ENCODE measurements around the gene TBX15.

Gene TBX15

DNA sequence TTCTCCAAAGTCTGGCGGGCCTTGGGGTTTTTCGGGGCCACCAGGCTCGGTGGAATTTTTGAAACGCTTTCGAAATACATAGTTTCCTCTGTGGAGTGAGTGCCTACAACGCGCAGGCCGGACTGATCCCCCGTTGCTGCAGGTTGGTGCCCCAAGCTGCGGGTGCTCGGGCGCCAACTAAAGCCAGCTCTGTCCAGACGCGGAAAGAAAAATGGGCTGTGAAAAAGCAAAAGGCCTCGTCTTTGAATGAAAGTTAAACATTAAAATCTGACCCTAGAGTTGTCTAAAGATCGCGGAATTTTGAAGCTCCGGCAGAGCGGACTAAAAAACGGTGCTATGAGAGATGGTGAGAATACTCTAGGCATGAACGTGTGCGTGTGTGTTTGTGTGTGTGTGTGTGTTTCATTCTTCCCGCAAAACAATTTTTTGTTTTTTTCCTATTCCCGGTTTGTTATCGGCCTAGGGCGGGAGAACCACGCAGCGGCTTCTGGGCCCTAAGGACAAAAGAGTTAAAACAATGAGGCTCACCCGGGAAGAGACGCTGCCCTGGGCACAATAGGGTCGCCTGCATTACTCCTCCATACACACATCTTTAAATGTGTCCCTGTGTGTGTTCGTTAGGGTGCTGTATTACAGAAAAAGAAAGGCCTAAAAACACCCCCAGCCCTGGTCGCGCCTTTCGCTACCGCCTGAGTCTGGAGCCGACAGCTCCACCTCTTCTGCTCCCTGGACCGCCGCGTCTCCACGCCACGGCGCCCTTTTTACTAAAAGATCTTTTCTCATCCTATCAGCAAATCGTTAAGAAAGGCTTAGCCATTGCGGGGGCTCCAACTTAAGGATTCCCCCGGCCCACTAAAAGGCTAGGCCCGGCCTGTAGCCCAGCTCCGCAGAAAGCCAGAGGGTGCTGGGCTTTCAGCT, 3.2 kb downstream of the TBX15 start:
- no peak for DNase-seq

- peak; percentile 37 to 68 (median 57) for DNase-seq
Measured at GRCh38 chr1:118984086-118984721, 3.9 kb downstream of the TBX15 start.

DNA sequence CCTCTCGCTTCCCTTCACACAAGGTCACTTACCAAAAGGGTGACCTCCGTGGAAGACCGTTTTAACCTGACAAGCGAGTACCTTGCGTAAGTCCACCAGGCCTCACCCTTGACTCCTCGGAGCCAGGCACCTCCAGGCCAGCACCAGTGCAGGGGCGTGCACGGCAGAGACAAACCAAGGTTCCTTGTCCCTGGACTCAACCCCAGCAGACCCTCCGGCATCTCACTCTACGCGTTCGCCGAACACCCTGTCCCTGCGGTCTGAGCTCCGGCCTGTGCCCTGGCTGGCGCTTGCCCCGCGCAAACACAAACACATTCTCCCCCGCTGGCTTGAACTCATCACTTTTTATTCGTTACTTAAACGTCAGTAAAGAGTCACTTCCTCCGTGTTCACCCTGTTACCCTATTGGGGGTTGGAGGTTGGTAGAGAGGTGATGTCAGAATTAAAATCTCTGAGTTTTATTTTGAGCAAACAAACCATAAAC, 4.5 kb downstream of the TBX15 start:
- DNase-seq, result no peak

DNA sequence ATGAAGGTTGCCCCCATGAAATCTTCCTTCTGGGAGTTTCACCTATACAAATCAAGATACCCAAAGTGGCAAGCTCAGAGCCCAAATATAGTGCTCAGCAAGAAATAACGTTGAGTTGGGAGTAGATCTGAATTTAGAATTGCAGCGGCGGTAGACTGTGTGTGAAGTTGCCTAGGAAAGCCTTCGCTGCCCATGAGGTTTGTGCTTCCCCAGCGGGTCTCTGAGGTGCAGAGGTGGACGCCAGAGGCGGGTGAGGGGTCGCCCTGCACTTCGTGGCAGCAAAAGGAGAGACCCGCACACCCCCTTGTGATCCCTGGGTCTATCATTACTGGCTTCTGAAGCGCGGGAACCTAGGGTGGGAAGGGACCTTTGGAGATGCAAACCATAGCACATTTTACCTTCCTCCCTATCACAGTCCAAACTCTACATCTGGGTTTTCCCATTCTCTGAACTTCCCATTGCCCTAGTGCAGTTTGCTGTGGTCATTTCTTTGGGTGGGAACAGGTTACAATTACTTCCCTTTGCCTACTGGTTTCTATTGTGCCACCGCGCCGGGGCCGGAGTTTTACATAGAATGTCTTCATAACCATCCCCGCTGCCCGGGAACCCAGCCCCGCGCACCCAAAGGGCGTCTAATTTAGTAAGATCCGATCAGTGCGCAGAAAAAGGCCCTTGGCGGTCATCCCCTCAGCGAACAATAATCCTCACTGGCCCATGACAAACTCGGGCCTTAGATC, 5.2 kb downstream of the TBX15 start:
- DNase-seq, result no peak

DNA sequence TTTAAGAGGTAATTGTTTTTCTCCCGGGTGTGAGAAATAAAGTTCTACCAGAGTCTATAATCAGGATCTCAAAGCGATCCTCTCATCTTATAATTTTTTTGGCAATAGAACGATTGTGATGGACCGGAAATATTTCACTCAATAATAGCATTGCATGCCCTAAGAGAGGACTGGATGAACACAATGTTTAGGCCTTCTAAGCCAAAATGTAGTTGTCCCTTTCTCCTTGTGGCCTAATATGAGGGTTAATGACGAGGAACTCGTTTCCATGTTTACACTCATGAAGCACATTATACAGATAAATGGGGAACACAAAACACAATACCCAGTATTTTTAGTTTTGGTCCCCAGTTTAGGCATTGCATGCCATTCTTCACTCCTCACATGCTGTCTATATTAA, 5.9 kb downstream of the TBX15 start:
- no peak for DNase-seq

DNA sequence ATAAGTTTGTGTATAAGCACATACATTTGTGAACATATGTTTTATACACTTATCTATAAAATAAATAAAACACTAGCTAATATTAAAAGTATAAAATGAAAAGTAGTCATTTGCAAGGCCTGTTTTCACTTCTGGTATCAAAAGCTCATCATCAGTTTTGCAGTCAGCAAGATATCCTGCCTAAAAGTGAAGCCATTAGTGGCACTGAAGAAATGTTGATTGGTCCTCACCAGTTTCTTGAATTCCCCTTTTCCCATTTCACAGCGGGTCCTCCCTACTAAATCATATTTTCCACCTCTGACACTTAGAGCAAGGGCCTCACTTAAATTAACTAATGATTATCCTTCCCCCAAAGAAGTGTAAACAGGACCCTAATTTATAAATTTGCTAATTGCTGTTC, 6.7 kb downstream of the TBX15 start:
- no peak for DNase-seq

DNA sequence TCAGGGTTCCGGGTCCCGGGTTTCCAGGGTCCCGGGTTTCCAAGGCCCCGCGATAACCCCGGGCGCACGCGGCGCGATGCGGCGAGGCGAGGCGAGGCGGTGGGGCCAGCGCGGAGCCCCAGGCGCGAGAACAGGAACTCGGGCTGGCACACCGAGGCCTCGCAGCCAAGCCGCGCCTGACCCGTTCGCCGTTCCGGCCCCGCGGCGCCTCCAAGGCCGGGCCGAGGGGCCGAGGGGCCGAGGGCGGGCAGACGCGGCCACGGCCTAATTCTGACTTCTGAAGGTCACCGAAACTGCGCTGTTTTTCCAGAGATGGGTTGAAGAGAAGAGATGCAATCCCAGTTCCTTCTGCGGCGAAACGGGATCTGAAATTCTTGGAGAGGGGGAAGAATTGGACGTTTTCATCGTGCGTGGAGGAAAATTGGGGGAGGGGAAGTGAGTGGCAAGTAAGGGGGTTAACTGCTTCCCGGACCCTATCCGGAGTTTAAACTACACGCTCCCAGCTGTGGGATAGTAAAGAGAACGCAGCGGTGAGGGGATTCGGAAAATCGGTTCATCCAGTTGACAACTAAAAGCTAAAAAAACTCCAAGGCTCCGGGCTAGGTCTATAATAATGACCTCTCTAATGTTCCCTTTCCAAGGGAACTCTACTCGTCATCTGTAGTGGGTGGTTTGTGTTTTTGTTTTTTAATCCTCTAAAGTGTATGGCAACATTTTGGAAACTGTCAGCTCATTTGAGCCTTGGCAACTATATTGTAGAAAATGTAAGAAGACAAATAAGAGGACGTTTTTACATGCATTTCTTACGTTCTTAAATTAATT, 8.2 kb downstream of the TBX15 start:
- peak in 1 of 3 donors; percentile 43 for DNase-seq

DNA sequence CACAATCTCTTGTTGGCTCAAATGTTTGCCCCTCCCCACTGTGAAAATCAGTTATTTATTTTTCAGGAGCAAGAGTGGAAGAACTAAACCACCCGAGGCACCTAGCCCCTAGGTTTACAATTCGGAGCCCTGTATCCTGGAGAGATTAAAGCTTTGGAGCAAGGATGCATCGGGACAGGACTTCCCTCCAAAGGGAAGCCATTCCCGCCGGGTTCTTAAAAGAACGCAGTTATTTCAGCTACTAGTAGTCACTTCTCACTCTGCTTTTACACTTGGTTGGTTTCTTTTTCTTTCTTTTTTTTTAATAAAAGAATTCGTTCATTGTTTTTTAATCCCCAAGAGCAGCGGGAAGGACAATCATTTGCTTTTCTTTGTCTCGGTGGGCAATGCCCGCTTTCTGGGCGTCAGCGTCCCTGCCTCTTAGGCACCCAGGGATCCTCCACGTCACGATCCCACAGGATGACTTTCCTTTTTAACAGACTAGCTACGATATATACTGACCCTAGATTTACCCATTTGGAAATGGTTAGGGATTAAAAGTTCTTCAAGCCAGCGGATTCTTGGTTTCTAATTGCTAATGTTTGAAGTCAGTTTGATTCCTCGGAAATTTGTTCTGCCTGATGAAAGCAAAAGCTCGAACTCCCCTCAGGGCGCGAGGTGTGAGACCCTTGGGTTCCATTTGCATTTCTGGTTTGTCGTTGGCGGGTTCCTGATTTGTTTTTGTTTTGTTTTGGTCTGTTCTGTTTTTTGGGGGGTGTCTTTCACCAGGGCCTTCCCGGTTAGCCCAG, 9.0 kb downstream of the TBX15 start:
- no peak for DNase-seq

DNA sequence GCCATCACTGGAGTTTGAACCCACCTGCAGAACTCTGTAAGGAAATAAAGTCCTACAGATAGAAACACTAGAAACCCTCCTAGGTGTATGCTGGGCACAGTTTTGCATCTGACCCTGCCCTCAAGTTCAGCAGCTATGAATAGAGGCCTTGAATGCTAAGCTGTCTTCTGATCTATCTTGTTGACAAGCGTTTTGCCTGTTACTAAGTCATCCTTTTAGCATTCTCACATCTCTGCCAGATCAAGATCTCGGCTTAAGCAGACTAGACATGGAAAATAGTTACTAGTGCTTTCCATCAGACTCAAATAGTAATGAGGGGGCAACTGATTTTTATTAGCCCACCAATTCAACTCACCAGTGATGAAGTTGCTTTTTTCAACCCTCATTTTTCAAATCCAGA, 10.5 kb downstream of the TBX15 start:
- no peak for DNase-seq

DNA sequence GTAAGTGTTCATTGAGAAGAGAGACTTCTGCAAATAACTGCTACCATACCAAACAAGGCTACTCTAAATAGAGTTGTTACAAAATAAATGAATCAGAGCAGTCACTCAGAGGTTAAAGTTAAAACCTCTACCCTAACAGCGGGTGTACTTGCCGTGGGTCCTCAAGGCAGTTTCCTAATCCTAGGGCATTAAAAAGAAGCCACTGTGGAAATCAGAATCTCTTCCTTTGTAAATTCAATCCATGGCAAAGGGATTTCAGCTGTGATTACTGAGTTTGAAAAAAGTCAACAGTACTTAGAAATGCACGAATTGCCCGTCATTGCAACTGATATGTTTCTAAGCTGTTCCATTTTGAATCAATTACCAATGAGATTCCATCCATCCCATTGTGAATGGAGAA, 13.5 kb downstream of the TBX15 start:
- no peak for DNase-seq

DNA sequence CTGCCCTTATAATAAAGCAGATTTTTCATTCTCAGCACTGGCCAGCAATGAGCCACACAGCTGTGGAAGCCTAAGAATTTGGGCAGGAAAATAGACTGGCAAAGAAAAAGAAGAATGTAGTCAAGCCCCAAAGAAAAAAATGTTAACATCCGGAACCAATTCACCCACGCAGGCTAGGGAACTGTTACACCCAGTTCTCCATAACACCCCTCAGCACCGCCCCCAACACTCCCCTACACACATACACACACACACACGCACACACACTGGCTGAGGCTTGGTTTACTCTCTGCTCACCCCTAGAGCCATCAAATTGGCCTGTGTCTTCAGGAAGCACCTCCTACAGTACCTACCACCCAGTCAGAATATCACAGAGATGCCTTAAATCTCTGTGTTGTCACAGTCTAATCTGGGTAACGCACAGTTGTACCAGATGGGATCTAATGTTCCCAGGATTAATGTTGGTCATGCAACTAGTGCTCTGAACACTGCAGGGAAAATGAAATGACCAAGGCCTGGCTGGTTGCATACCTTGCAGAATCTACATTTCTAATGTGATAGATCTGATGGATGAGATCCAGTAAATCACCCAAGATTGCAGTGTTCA, 14.5 kb downstream of the TBX15 start:
- DNase-seq, result no peak

GRCh38 chr1:118973032-118973431, 15.1 kb downstream of the TBX15 start:
- no peak for DNase-seq

DNA sequence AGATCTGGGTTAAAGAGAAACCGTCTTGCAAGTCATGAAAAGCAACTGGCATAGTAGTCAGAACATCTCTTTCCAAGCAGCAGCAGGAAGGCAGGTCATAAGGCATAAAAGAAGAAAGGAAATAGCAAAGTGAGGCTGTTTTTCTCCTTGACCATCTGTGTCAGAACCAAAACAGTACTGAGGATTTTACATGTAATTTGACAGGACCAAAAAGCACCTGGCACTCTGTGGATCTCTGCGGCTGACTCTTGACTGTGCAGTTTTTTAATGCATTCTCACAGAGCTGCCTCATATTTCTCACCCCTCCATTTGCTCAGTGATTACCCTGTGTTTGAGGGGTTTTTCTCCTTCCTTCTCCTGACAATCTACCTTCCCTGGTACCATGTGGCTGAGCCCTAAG, 17.7 kb downstream of the TBX15 start:
- no peak for DNase-seq

DNA sequence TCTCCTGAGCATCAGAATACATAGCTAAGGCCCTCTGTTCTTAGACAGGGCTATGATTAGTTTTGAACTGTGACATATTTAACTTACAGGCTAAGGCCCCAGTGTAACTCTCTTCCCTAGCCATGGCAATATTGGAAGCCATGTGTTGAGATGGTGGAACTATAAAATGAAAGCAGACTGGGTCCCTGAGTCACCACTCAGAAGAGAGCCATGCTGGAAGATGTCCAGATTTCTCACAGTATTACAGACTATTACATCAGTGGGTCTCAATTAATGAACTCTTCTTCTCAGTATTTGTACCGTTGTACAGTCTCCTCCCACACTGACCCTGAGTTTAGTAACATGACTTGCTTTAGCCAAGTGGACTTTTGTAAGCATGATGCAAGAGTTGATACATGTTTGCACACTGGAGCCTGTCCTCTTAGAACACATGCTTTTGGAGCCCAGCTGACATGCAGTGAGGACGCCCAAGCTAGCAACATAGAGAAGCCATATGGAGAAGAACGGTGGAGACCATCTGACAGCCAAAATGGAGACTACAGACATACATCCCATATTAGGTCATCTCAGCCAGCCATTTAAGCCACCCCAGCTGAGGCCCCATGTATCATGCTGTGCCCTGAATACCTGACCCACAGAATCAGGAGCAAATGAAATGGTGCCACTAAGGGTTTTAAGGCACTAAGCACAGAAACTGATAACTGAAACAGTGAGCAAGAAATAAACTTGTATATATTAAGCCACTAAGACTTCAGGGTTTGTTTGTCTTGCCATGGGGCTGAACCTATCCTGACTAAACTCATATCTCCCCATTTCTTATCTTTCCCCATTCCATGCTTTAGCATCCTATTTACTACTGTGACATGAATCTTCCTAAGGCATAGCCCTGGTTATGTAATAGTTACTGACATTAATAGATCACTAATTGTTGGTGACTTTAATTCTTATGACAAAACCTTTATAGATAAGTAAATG, 24.4 kb downstream of the TBX15 start:
- no peak for DNase-seq

DNA sequence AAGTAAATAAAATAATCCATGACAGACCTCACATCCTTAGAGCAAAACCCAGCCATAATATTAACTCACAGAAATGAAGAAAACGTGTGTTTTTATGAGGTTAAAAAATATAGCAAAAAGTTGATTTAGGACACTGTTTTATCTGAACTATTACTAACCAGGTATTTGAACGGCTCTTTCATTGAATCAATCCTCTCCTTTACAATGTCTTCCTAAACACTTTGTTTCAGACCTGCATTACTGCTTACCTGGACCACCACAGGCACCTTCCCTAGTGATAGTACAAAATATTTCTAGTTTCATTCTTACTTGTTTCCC, 25.0 kb downstream of the TBX15 start:
- no peak for DNase-seq

DNA sequence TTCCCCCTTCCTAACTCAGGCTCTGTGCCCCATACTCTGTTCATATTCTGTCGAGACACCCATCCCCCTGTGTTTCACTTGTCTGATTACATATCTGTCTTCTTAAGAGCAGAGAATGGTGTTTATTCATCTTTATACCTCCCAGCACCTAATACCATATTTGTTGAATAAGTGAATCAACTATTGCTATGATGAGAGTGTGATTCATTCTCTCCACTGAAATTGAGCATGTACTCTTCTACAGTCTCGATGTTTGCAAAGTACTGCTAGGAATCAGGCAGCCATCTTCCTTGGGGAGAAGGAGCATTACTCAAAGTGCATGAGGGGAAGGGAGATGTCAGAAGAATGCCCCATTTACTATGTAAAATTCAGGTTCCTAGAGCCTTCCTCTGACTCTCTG, 27.0 kb downstream of the TBX15 start:
- no peak for DNase-seq

DNA sequence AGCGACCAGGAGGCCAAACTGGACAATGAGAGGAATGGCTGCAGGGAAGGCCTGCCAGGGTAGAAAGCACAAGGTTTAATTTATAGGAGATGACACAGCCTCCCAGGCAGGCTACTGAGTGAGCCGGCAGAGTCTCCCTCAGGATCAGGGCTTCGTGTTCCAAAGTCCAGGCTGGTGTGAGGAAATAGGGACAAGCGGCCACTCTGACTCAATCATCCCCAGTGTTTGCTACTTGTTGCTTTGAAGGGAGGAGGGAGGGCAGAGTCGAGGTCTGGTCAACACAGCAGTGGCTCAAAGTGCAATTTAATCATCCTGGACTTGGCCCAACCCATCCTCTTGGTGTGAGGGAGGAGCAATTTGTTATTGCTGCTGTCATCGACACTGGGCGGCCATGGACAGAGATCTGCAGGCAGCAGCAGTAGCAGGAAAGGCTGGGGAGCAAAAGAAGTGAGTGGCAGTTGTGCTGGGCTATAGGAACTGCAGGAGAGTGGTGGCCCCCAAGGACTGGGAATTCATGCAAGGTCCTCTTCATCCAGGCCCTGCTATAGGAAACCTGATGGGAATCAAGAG, 27.5 kb downstream of the TBX15 start:
- DNase-seq, result no peak

GRCh38 chr1:118960026-118960561, 28.0 kb downstream of the TBX15 start:
- DNase-seq, result no peak

GRCh38 chr1:118958937-118959631, 29.1 kb downstream of the TBX15 start:
- no peak for DNase-seq
